Aorta (tissue), 5 donors: ENCODE results near the gene NLK. TPM values are rescaled to one million over a fixed set of nuclear protein-coding genes. Genes with fewer than 3 reads are reported as not detected.
"Not testable (repeated sequence)": the region's sequence is repeated elsewhere in the genome, so short reads cannot be mapped to it uniquely, and the experiment has no call there.

Experiments
- ATAC-seq: fragments of 200-7000 bp; cut with Tn5 transposase; one replicate; pipeline ENCODE4 v1.9.1; 2022; ENCODE audit warnings: moderate library complexity; ENCODE audit not compliant: low FRiP score
- DNase-seq, 2 donors: peaks; one replicate each; pipeline ENCODE4 v3.0.0-alpha.2; 2020
- H3K27ac ChIP-seq, 2 donors: one replicate each; pipeline ENCODE4 v1.5.1; 2013; ENCODE audit warnings: low read length in 2 of 2, mild to moderate bottlenecking in 2 of 2, moderate library complexity in 2 of 2, control low read depth in 1 of 2, inconsistent platforms in 1 of 2, low read depth in 1 of 2
- H3K27me3 ChIP-seq, 2 donors: one replicate each; pipeline ENCODE4 v1.6.1; 2013; ENCODE audit warnings: control low read depth in 1 of 2, low read length in 1 of 2, mild to moderate bottlenecking in 1 of 2, moderate library complexity in 1 of 2; ENCODE audit not compliant: insufficient read depth in 2 of 2, control insufficient read depth in 1 of 2
- H3K36me3 ChIP-seq, 2 donors: one replicate each; pipeline ENCODE4 v1.6.1; 2013; ENCODE audit warnings: control low read depth in 1 of 2, low read length in 1 of 2, mild to moderate bottlenecking in 1 of 2; ENCODE audit not compliant: insufficient read depth in 2 of 2, control insufficient read depth in 1 of 2
- H3K4me1 ChIP-seq, 2 donors: one replicate each; pipeline ENCODE4 v1.6.1; 2013; ENCODE audit warnings: low read length in 2 of 2, control low read depth in 1 of 2, mild to moderate bottlenecking in 1 of 2, moderate library complexity in 1 of 2; ENCODE audit not compliant: insufficient read depth in 2 of 2, control insufficient read depth in 1 of 2
- H3K4me3 ChIP-seq, 2 donors: one replicate each; pipeline ENCODE4 v1.5.1; 2013; ENCODE audit warnings: low read length in 2 of 2, control low read depth in 1 of 2, mild to moderate bottlenecking in 1 of 2
- H3K9me3 ChIP-seq: one replicate; pipeline ENCODE4 v1.6.1; 2013; ENCODE audit warnings: mild to moderate bottlenecking, low read length; ENCODE audit not compliant: control insufficient read depth
- WGBS, 2 donors: extraction: QIAGEN DNeasy Blood & Tissue Kit; methylation state at CpG; one replicate each; pipeline ENCODE4 v1.1.7; 2013; 5-methylcytosine and 5-hydroxymethylcytosine counted together
- intact Hi-C, 2 donors: fragments of 100-400 bp; cut with DNase I; formaldehyde crosslinking; loops; one replicate each; pipeline versions ENCODE4 v1.14.2 to v1.15.0; 2022
- polyA plus RNA-seq, 2 donors: library from polyadenylated mRNA; stranded (reverse); fragments of 200-250 nt; gene quantifications; one replicate each; pipeline ENCODE4 v1.2.3, GENCODE V29; 2013
- total RNA-seq, 2 donors: library from RNA; stranded (reverse); fragmentation: NEBNext Ultra II Directional; extraction: Animal tissue kit (Norgen Biotek cat#: 25700); gene quantifications; one replicate each; pipeline ENCODE4 v1.2.1, GENCODE V29; 2021
- donor health status: healthy with polysubstance abuse.
- donor health status: Bipolar disorder and iron deficiency.
- donor health status: DM: no; HTN: no; CAD: no.
- donor health status: DM: no; HTN: no; CAD: no.
- donor health status: DM: yes; HTN: yes; CAD: no.

NLK gene
- total and polyA plus RNA-seq, 4 donors, result 5.5 to 17.2 (median 14.0) TPM

DNA sequence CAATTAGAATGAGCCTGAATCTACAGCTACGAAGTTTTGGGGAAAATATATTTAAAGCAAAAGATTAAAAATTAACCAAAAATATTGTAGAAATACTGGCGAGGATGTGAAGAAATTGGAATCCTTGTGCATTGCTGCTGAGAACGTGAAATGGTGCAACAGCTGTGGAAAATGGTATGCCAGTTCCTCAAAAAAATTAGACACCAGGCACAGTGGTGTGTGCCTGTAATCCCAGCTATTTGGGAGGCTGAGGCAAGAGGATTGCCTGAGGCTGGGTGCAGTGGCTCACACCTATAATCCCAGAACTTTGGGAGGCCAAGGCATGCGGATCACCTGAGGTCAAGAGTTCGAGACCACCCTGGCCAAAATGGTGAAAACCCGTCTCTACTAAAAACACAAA, 156.6 kb downstream of the NLK start:
- WGBS, 2 donors, result 90 to 93% methylated on average over 6 of the region's 6 CpGs
- Histone ChIP-seq H3K27ac (no peak overlapping the region), H3K27me3 (no peaks in the 10 kb centered on the region), H3K36me3 (peaks cover 0 to 3% of the 10 kb centered on the region in 2 donors), H3K4me1 (no peaks in the 10 kb centered on the region), H3K4me3 (no peak overlapping the region), H3K9me3 (no peaks in the 10 kb centered on the region)
- ATAC-seq (no peak), DNase-seq (no peak)
- intact Hi-C loops, result no loop called here

DNA sequence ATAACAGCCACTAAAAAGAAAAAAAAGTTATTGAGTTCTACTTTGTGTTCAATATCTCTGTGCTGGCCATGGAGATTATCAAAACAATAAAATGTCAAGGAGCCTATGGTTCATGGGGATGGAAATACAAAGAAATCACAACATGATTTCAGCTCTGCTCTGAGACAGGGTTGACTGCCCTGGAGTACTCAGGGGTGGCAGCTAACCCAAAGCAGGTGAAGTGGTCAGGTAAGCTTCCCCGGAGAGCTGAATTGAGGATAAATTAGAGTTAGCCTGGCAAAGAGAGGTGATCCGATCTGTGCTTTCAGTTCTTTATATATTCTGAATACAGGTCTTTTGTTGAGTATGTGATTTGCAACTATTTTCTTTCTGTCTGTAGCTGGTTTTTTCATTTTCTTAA, 157.3 kb downstream of the NLK start:
- no peak for ATAC-seq
- WGBS, 2 donors, result 90 to 96% methylated on average over 2 of the region's 2 CpGs

DNA sequence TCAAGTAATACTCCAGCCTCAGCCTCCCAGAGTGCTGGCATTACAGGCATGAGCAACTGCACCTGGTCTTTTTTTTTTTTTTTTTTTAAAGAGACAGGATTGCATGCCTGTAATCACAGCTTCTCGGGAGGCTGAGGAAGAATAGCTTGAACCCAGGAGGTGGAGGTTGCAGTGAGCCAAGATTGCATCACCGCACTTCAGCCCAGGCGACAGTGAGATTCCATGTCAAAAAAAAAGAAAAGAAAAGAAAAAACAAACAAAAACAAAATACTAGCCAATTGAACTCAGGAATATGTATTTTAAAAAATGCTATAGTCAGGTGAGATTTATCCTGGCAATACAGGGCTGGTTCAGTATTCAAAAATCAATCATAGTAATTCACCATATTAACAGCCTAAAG, 158.8 kb downstream of the NLK start:
- intact Hi-C loops, result no loop called here
- peaks cover 0 to 3% of the 10 kb centered on the region in 2 donors for H3K36me3 ChIP-seq
- DNase-seq (no peak), ATAC-seq (no peak)
- H3K27me3 ChIP-seq, result no peaks in the 10 kb centered on the region
- H3K4me1 ChIP-seq, result no peaks in the 10 kb centered on the region
- no peaks in the 10 kb centered on the region for H3K9me3 ChIP-seq
- no peak overlapping the region for H3K27ac ChIP-seq
- H3K4me3 ChIP-seq, result no peak overlapping the region
- WGBS, 2 donors, result 81 to 82% methylated on average over 3 of the region's 3 CpGs

More for the DNA sequence above, 157.3 kb downstream of the NLK start:
- no peaks in the 10 kb centered on the region for H3K4me1 ChIP-seq
- H3K27me3 ChIP-seq, result no peaks in the 10 kb centered on the region
- DNase-seq, result no peak
- H3K4me3 ChIP-seq, result no peak overlapping the region
- intact Hi-C loops, result no loop called here
- H3K9me3 ChIP-seq, result no peaks in the 10 kb centered on the region
- H3K27ac ChIP-seq, result no peak overlapping the region
- H3K36me3 ChIP-seq, result peaks cover 0 to 3% of the 10 kb centered on the region in 2 donors

DNA sequence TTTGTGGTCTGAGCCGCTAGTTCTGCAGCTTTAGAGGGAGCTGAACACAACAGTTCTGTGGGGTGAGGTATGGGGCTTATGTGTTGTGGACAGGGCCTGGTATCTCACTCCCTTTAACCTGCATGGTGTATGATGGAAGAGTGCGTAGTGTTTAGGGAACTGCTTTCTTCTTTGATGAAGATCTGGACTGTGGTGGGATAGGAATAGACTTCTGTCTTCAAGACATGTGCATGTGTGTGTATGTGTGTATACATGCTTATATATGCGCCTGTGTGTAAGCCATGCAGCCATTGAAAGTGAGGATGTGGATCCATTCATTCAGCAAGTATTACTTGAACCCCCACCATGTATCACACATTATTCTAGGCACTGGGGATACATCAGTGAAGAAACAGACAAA, 161.8 kb downstream of the NLK start:
- H3K27ac ChIP-seq, result no peak overlapping the region
- no peaks in the 10 kb centered on the region for H3K9me3 ChIP-seq
- no peaks in the 10 kb centered on the region for H3K36me3 ChIP-seq
- intact Hi-C loops, result no loop called here
- H3K27me3 ChIP-seq, result no peaks in the 10 kb centered on the region
- WGBS, 2 donors, result 91 to 93% methylated on average over 3 of the region's 3 CpGs
- H3K4me3 ChIP-seq, result no peak overlapping the region
- no peak for ATAC-seq
- no peak for DNase-seq
- H3K4me1 ChIP-seq, result no peaks in the 10 kb centered on the region

DNA sequence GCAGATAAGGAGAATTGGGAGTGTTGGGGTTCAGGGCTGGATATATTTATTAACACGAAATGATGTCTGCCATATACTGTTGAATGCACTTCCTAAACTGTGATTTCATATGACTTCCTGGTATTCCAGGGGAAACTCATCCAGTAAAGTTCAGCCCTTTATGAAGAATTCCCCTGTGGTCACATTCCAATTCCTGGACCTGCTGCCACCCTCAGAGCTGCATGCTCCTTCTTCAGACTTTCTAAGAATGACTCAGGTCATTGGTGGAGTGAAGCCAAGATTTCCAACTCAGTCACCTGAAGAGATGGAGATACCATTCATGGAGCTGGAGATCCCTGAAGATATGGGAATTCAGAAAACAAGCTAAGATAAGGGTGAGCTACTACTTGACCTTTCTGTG, 162.3 kb downstream of the NLK start:
- Histone ChIP-seq H3K36me3 (no peaks in the 10 kb centered on the region), H3K9me3 (no peaks in the 10 kb centered on the region), H3K27ac (no peak overlapping the region), H3K27me3 (no peaks in the 10 kb centered on the region), H3K4me3 (no peak overlapping the region), H3K4me1 (no peaks in the 10 kb centered on the region)
- intact Hi-C loops, result no loop called here
- WGBS, 2 donors, result 77 to 87% methylated on average over 1 of the region's 1 CpG
- no peak for DNase-seq
- no peak for ATAC-seq

DNA sequence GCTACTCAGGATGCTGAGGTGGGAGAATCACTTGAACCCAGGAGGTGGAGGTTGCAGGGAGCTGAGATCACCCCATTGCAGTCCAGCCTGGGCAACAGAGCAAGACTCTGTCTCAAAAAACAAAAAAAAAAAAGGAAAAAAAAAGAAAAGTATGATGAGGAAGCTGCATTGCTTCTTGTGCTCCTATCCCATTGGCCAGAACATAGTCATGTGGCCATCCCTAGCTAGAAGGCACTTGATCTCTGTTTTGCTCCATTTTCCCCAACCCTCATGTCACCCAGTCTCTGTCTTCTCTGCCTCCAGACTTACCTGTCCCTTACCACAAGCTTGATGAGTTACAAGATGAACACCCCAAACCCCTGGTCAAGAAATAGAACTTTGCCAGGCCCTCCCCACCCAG, 163.8 kb downstream of the NLK start:
- Histone ChIP-seq H3K36me3 (no peaks in the 10 kb centered on the region), H3K27me3 (no peaks in the 10 kb centered on the region), H3K27ac (no peak overlapping the region), H3K9me3 (no peaks in the 10 kb centered on the region), H3K4me1 (no peaks in the 10 kb centered on the region), H3K4me3 (no peak overlapping the region)
- intact Hi-C loops, result no loop called here
- ATAC-seq, result no peak
- DNase-seq, result no peak

DNA sequence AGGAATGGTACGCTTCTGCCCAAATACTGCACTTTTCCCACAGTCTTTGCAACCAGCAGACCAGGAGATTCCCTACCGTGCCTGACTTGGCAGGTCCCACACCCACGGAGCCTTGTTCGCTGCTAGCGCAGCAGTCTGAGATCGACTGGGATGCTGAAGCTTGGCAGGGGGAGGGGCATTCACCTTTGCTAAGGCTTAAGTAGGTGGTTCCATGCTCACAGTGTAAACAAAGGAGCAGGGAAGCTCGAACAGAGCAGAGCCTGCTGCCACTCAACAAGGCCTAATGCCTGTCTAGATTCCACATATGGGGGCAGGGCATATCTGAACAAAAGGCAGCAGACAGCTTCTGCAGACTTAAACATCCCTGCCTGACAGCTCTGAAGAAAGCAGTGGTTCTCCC, 169.3 kb downstream of the NLK start:
- Histone ChIP-seq H3K4me3 (no peak overlapping the region), H3K27me3 (no peaks in the 10 kb centered on the region), H3K4me1 (no peaks in the 10 kb centered on the region), H3K36me3 (no peaks in the 10 kb centered on the region), H3K27ac (no peak overlapping the region), H3K9me3 (peaks cover 3% of the 10 kb centered on the region)
- no peak for DNase-seq
- intact Hi-C loops, result no loop called here
- no peak for ATAC-seq
- 93% methylated on average over 7 of the region's 7 CpGs for WGBS, 2 donors

DNA sequence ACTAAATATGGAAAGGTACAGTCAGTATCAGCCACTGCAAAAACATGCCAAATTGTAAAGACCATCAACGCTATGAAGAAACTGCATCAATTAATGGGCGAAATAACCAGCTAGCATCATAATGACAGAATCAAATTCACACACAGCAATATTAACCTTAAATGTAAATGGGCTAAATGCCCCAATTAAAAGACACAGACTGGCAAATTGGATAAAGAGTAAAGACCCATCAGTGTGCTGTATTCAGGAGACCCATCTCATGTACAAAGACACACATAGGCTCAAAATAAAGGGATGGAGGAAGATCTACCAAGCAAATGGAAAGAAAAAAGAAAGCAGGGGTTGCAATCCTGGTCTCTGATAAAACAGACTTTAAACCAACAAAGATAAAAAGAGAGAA, 171.1 kb downstream of the NLK start:
- H3K4me3 ChIP-seq, H3K27me3 ChIP-seq, ATAC-seq, H3K27ac ChIP-seq, H3K9me3 ChIP-seq, H3K4me1 ChIP-seq, H3K36me3 ChIP-seq, intact Hi-C loops, DNase-seq: not testable (repeated sequence)
- WGBS, 2 donors, result 96% methylated on average over 2 of the region's 2 CpGs

DNA sequence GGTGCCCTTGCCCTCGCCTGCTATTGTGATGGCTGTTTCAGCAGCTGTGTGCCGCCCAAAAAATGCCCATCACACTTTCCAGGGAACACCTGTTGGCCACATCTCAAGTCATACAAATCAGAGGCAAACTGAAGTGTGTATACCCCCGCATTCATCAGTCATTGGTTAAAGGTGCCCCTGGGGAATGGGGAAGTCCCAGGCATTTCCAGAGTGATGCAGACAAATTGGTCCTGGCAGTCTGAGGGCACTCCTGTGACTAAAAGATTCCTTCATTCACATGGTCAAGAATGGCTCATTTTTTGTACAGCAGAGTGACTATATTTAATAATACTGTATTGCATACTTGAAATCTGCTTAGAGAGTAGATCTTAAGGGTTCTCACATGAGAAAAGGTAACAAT, 173.6 kb downstream of the NLK start:
- intact Hi-C loops, result no loop called here
- Histone ChIP-seq H3K27ac (no peak overlapping the region), H3K27me3 (no peaks in the 10 kb centered on the region), H3K4me3 (no peak overlapping the region), H3K9me3 (peaks cover 3% of the 10 kb centered on the region), H3K4me1 (no peaks in the 10 kb centered on the region), H3K36me3 (no peaks in the 10 kb centered on the region)
- ATAC-seq (no peak), DNase-seq (no peak)
- WGBS, 2 donors, result 79 to 81% methylated on average over 3 of the region's 3 CpGs
